Calu3 (cell line): Measurements from ENCODE around the gene LIPH. TPM values are rescaled to one million over a fixed set of nuclear protein-coding genes. Genes with fewer than 3 reads are reported as not detected.
A peak's percentile ranks its signal among the peaks of the same experiment; 100 is the strongest.

Experiments used
- BruUV-seq: library from RNA; stranded (reverse); fragments of 400-500 nt; replicated peaks from 2 replicates; lab custom pipeline; 2021; lab: Mats Ljungman, UMichigan
- CTCF ChIA-PET: fragments of 300-600 bp; sonication (Branson Sonifier 250); formaldehyde crosslinking; loops from one replicate; lab custom pipeline; 2022; ENCODE audit warnings: antibody characterized with exemption; lab: Charles Lee
- DNase-seq: peaks from one replicate; pipeline ENCODE4 v3.0.0; 2022
- H3K27ac Mint-ChIP-seq: one replicate; pipeline ENCODE4 v1.8.0; 2022; ENCODE audit warnings: mixed read lengths; ENCODE audit not compliant: unreplicated experiment
- H3K27me3 Mint-ChIP-seq: one replicate; pipeline ENCODE4 v1.8.0; 2022; ENCODE audit warnings: mixed read lengths; ENCODE audit not compliant: unreplicated experiment
- H3K36me3 Mint-ChIP-seq: one replicate; pipeline ENCODE4 v1.8.0; 2022; ENCODE audit warnings: mild to moderate bottlenecking, moderate library complexity, mixed read lengths; ENCODE audit not compliant: insufficient read depth, unreplicated experiment
- H3K4me1 Mint-ChIP-seq: one replicate; pipeline ENCODE4 v1.8.0; 2022; ENCODE audit warnings: mild to moderate bottlenecking, low read depth, mixed read lengths; ENCODE audit not compliant: unreplicated experiment
- H3K4me3 Mint-ChIP-seq: one replicate; pipeline ENCODE4 v1.8.0; 2022; ENCODE audit warnings: mild to moderate bottlenecking, low read depth, moderate library complexity, mixed read lengths; ENCODE audit not compliant: unreplicated experiment
- H3K9me3 Mint-ChIP-seq: one replicate; pipeline ENCODE4 v1.8.0; 2022; ENCODE audit warnings: low read depth, mixed read lengths; ENCODE audit not compliant: unreplicated experiment
- CTCF ChIP-seq: fragments of 200-600 bp; IDR thresholded peaks from one replicate; pipeline ENCODE4 v1.8.0; 2022; ENCODE audit warnings: antibody characterized with exemption; ENCODE audit not compliant: unreplicated experiment
- intact Hi-C: fragments of 100-400 bp; cut with micrococcal nuclease; formaldehyde crosslinking; loops from one replicate; pipeline ENCODE4 v1.10.0; 2022; ENCODE audit not compliant: unreplicated experiment
- total RNA-seq: library from RNA; stranded (reverse); gene quantifications from 2 replicates; pipeline ENCODE4 v1.2.3, GENCODE V29; 2022

Gene LIPH
- total RNA-seq, 1 experiment from 2014 or later = 159 TPM

DNA sequence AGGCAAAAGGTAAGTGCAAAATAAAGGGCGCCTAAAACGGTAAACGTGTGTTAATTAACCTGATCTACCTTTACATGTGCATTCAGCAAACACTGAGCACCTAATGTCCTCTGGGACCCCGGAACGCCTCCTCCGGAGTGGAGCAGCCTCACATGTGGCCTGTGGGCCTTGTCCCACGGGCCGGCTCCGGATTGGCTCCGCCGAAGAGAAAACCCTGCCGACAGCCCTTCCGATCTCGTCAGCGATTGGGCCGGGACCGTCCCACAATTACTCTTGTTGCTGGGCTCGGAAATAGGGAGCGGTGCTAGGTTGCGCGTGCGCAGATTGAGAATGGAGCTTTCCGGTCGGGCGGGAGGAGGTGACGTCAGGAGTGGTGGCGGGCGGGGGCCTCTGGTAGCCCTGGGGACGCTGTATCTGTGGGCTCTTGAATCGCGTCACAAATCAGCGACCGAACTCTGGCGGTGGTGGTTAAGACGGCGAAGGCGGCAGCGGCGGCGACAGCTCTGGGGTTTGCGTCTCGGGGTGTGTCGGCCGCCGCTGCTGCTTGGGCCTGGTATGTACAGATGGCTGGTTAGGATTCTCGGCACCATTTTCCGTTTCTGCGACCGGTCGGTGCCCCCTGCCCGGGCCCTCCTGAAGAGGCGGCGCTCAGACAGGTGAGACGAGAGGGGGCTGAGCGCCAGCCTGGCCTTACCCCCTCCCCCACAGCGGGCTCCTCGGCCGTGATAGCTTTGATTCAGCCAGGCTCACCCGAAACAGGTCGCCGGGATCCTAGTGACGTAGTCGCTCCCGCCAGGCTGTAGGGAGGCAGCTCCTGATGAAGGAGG, 33.7 kb upstream of the LIPH start, which contains the start of gene SENP2:
Gene SENP2, plus strand, starts transcription at position 437 of the 827 bp plus-strand sequence. Its CDS starts 119 bp downstream, at position 556.
- no peak for TF ChIP-seq CTCF
- Mint-ChIP-seq H3K27ac (peak within 1 kb of the TSS; percentile 89), H3K4me3 (peak within 1 kb of the TSS; percentile 79), H3K27me3 (no peaks in the 10 kb centered on the region), H3K36me3 (peaks cover 40% of the 10 kb centered on the region), H3K9me3 (no peaks in the 10 kb centered on the region), H3K4me1 (peaks cover 26% of the 10 kb centered on the region)
- CTCF ChIA-PET = interaction anchor here (0.5 to 2.0 kb wide), 17 partner anchors 8 to 1947 kb away, joined by 3 to 23 read pairs (median 4); partner anchors contain the start of gene LIPH
- intact Hi-C loops = no loop called here
- BruUV-seq = no TSS peak
- DNase-seq = peak; percentile 100

- no peak for DNase-seq
- TSS peak; percentile 99 for BruUV-seq
- peaks cover 26% of the 10 kb centered on the region for H3K4me1 Mint-ChIP-seq
- CTCF ChIA-PET = interaction anchor here (0.6 to 2.0 kb wide), 10 partner anchors 9 to 1948 kb away, joined by 3 to 23 read pairs (median 4); no protein-coding TSS in a partner anchor
- no peaks in the 10 kb centered on the region for H3K27me3 Mint-ChIP-seq
- no peaks in the 10 kb centered on the region for H3K9me3 Mint-ChIP-seq
- no peak for TF ChIP-seq CTCF
- intact Hi-C loops = no loop called here
- H3K4me3 Mint-ChIP-seq = peak overlapping the region; percentile 79
- H3K27ac Mint-ChIP-seq = peak overlapping the region; percentile 89
- H3K36me3 Mint-ChIP-seq = peaks cover 35% of the 10 kb centered on the region
These were observed 33.1 kb upstream of the LIPH start for GRCh38 chr3:185585518-185585858.

GRCh38 chr3:185584686-185585085, 32.3 kb upstream of the LIPH start:
- intact Hi-C loops = no loop called here
- Mint-ChIP-seq H3K9me3 (no peaks in the 10 kb centered on the region), H3K27ac (peak overlapping the region; percentile 89), H3K4me1 (peaks cover 26% of the 10 kb centered on the region), H3K4me3 (peak overlapping the region; percentile 79), H3K27me3 (no peaks in the 10 kb centered on the region), H3K36me3 (peaks cover 37% of the 10 kb centered on the region)
- no peak for DNase-seq
- CTCF ChIA-PET = no interaction called here
- no TSS peak for BruUV-seq
- no peak for TF ChIP-seq CTCF

DNA sequence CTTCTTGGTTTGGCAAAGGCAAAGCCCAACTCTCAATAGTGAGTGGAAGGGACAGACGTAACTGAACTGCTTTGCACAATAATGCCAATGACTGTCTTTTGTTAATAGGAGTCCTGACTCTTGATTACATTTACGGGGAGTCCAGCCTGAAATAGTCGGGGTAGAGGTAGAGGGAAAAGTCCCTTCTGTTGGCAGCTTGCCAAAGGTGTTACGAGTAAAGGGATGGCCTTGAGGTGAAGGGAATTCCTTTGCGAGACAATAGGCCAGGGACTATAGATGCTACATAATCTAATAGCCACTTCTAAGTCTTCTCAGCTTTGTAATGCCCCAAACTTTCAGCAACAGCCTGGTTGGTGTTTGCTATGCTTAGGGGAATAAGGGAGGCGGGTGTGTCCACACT, 31.5 kb upstream of the LIPH start:
- Mint-ChIP-seq H3K27me3 (no peaks in the 10 kb centered on the region), H3K9me3 (no peaks in the 10 kb centered on the region), H3K36me3 (peaks cover 37% of the 10 kb centered on the region), H3K4me1 (peaks cover 24% of the 10 kb centered on the region), H3K27ac (no peak overlapping the region), H3K4me3 (no peak overlapping the region)
- CTCF ChIA-PET = no interaction called here
- intact Hi-C loops = no loop called here
- no peak for TF ChIP-seq CTCF
- BruUV-seq = no TSS peak
- no peak for DNase-seq
